Measurements from ENCODE around the gene SMIM5.

SMIM5 gene

GRCh38 chr17:75673487-75673886, 40.3 kb downstream of the SMIM5 start:
- no peak for DNase-seq

- DNase-seq, result no peak
Measured at GRCh38 chr17:75676461-75676860, 43.2 kb downstream of the SMIM5 start.

- no peak for DNase-seq
Measured at GRCh38 chr17:75679706-75680211, 46.5 kb downstream of the SMIM5 start.

- DNase-seq, result no peak
Measured at GRCh38 chr17:75680431-75680830, 47.2 kb downstream of the SMIM5 start.

- no peak for DNase-seq
Measured at GRCh38 chr17:75681289-75681688, 48.1 kb downstream of the SMIM5 start.

- DNase-seq, result no peak
Measured at GRCh38 chr17:75683583-75683982, 50.3 kb downstream of the SMIM5 start.

GRCh38 chr17:75684249-75684648, 51.0 kb downstream of the SMIM5 start:
- DNase-seq, result no peak

GRCh38 chr17:75684924-75685323, 51.7 kb downstream of the SMIM5 start:
- no peak for DNase-seq

- no peak for DNase-seq
Measured at GRCh38 chr17:75685499-75685898, 52.3 kb downstream of the SMIM5 start.

GRCh38 chr17:75688209-75688825, 55.1 kb downstream of the SMIM5 start:
- no peak for DNase-seq

- DNase-seq, result no peak
Measured at GRCh38 chr17:75689441-75689873, 56.2 kb downstream of the SMIM5 start.
